Stimulated activated CD4-positive, alpha-beta T cell treated with anti-CD3 and anti-CD28 coated beads, TNF-alpha, amount 100 ng/mL, for 24 hours (primary cell): ENCODE results near the gene PTPRE.

ENCODE experiments used
- DNase-seq, 3 experiments: peaks; one replicate each; pipeline ENCODE4 v3.0.0-alpha.2; 2020; ENCODE audit warnings: low read depth in 3 of 3

The PTPRE gene

DNA sequence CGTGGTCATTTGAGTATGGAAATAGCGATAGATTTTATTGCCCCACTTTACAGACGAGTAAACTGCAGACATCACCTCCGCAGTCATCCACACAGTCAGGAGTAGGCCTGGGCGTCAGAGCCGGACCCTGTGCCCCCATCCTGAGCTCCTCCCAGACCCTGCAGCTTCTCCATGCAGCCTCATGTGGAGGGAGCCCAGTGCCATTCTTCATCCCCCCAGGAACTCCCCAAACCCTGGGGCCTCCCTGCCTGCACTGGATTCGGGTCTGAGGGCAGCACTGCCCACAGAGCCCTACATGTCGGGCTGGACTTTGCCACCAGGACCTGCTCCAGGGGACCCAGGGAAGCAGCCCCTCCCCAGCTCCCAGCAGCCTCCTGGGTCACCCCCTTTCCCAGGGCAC lies 118.5 kb downstream of the PTPRE start:
- DNase-seq: no peak

- DNase-seq: no peak
Observed at GRCh38 chr10:128025951-128026350, 119.0 kb downstream of the PTPRE start.

DNA sequence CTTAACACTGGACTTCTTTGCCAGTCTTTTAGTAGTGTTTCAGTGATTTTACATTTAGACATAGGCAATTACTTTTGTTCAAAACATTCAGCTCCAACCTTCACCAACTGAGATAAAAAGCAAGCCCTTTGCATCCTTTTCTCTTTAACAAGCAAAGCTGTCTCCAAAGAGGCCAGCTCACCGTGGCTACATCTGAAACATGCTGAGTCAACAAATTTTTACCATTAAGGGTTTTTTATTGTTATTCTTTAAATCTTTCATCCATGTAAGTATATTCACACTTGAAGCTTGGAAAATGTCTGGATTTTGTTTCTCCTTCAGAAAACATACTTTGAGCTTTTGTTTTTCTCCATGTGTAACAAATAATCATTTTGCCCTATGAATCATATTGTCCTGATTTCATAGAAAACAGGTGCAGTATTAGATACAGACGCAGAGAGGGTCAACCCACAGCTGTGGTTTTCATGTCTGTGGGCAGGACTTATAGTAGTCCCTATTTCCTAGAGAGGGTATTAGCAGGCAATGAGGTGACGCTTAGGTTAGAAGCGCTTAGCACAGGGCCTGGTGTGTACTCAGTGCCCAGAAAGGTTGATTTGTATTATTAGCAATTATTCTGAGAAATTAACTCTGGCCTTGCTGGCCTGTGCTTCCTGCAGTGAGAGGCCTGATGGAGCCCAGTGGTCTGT lies 119.9 kb downstream of the PTPRE start:
- no peak for DNase-seq

DNA sequence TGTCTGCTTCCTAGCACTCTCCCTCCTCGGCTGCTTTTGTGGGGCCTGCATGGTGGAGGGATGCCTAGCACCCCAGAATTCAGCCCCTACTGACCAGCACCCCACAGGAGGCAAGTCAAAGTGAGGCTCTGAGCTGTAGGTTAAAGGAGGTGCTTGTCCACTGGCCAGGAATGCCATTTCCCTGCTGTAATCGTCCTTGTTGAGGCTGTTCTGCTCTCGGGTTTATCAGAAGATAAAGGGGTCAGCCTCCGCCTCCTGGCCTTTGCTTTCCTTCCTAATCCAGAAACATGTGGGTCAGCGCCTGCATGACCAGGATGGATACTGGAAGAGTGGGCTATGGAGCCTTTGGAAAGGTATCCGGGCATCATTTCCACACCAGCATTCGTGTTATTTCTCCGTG lies 120.4 kb downstream of the PTPRE start:
- no peak for DNase-seq

DNA sequence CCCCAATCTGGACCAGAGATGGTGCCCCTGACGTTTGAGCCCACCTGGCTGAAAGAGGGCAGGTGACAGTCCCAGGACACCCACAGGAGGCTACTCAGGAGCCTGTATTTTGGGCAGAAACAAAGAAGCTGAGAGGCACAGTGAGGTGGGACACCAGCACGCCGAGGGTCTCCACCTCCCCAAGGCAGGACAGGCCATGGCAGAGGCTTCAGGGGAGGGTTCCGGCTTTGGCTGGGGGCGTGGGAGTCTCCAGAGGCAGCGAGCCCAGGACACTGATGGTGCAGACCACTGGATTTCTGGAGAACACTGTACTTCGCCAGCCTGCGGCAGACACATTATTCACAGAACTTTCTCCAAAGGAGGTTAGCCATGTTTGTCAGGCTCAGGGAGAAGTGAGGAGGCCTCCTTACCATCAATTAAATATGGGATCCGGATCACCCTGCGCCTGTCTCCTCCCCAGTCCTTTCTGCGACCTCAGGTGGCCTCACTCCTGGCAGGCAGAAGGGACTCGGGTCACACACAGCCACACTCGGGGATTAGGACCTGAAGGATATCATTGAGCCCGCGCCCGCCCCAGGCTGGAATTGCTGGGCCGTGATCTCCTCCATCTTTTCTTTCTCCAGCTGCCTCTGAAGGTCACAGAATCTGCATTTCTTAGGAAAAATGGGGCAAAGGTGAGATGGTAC lies 121.1 kb downstream of the PTPRE start:
- no peak for DNase-seq

GRCh38 chr10:128028508-128029289 lies 121.8 kb downstream of the PTPRE start:
- no peak for DNase-seq

DNA sequence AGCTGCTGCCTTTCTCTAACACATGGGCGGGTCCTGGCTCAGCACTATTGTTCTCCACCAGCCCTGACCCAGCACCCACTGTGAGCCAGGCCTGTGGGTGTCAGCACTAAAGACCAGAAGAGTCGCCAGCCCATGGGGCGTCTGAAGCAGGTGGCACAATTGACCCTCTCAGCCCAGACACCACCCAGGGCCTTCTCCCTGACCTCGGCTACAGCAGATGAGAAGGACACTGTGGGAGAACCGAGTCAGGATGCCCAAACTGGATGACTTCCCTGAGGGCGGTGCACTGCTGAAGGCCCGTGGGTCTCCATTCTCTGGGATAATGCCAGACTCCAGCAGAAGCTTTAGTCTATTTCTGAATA lies 122.4 kb downstream of the PTPRE start:
- no peak for DNase-seq

- no peak for DNase-seq
Observed at GRCh38 chr10:128029731-128030369, 122.9 kb downstream of the PTPRE start.

GRCh38 chr10:128030498-128031072 lies 123.7 kb downstream of the PTPRE start:
- DNase-seq: no peak

GRCh38 chr10:128031216-128031615 lies 124.3 kb downstream of the PTPRE start:
- DNase-seq: no peak

GRCh38 chr10:128032466-128032865 lies 125.6 kb downstream of the PTPRE start:
- DNase-seq: no peak

- peak; percentile 26 to 55 (median 52) for DNase-seq
Observed at GRCh38 chr10:128035557-128035973, 128.7 kb downstream of the PTPRE start.

- DNase-seq: no peak
Observed at GRCh38 chr10:128036011-128036615, 129.2 kb downstream of the PTPRE start.

GRCh38 chr10:128036746-128037543 lies 130.0 kb downstream of the PTPRE start:
- DNase-seq: no peak

DNA sequence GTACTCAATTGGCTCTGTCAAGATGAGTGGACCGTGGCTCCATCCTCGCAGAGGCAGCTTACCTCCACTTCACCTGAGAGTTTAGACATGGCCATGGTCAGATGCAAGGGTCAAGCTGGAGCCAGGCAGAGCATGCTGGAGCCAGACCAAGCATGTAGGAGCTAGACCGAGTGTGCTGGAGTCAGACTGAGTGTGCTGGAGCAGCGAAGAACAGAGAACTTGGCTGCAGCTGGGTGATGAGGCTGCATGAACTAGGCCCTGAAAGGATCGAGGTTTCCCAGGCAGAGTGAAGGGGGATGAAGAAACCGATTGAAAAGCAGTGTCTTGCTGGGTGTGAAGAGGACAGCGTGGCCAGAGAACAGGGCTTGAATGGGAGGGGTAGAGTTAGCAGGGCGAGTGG lies 133.2 kb downstream of the PTPRE start:
- DNase-seq: no peak

GRCh38 chr10:128040681-128041080 lies 133.8 kb downstream of the PTPRE start:
- no peak for DNase-seq

- no peak for DNase-seq
Observed at GRCh38 chr10:128042131-128042610, 135.3 kb downstream of the PTPRE start.

DNA sequence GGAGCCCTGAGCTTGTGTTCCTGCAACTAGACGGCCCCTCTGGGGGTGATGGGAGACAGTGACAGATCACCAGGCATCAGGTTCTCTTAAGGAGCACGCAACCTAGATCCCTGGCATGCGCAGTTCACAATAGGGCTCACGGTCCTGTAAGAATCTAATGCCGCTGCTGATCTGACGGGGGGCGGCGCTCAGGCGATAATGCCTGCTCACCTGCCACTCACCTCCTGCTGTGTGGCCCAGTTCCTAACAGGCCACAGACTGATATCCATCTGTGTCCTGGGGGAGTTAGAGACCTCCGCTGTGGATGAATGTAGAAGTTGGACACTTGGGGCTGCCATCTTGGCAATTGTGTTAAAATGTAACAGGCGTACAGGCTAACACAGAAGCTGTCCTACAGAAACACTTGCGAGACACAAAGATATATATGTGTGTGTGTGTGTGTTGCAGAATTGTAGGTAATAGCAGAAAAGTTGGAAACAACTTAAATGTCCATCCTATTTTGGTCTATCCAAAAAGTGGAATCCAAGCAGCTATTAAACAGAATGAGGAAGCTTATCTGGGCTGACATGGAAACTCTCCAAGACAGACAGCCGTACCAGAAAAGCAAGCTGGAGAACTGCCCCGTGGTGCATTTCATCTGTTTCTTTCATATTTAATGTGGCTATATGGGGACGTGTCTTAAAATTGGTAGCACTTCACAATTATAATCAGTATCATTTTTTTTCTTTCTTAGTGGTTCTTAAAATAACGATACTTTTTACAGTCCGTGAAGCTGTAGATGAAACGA lies 136.5 kb downstream of the PTPRE start:
- no peak for DNase-seq

DNA sequence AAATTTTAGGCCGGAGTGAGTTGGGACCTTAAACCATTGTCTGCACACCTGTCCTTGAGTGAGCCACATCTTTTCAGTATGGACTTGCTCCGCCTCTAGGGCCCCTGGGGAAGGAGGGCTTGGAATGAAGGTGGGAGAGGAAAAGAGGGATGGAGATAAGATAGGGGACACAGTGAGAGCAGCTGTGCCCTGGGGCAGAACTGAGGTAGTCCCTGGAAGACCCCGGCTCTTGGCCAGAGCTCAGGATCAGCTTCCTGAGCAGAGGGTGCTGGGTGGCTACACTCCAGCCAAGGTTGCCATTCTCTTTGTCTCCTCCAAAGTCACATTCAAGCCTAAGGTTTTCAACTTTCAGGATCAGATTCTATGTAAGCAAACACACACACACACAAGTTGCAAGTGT lies 137.3 kb downstream of the PTPRE start:
- no peak for DNase-seq
